ENCODE data around the gene EYA2.

GRCh38 chr20:47080365-47080764, 185.7 kb downstream of the EYA2 start:
- TF ChIP-seq CTCF (IDR thresholded peaks at IDR 0.05) = no peak
- TF ChIP-seq POLR2A (IDR thresholded peaks at IDR 0.05) = no peak

Data from heart left ventricle (tissue), 13 donors.